Mucosa of rectum (tissue), 2 donors: ENCODE measurements around the gene LIMS1.
"Not testable (repeated sequence)": the region's sequence is repeated elsewhere in the genome, so short reads cannot be mapped to it uniquely, and the experiment has no call there.

Experiments
- H3K27ac ChIP-seq, 2 donors: one replicate each; pipeline ENCODE4 v1.7.0; 2013; ENCODE audit warnings: inconsistent platforms in 2 of 2, low read depth in 2 of 2, low read length in 2 of 2
- H3K27me3 ChIP-seq, 2 donors: one replicate each; pipeline ENCODE4 v1.7.0; 2013; ENCODE audit warnings: low read length in 2 of 2; ENCODE audit not compliant: control insufficient read depth in 2 of 2, insufficient read depth in 2 of 2
- H3K36me3 ChIP-seq, 2 donors: one replicate each; pipeline ENCODE4 v1.7.0; 2013; ENCODE audit warnings: low read length in 2 of 2; ENCODE audit not compliant: control insufficient read depth in 2 of 2, insufficient read depth in 2 of 2
- H3K4me1 ChIP-seq, 2 donors: one replicate each; pipeline ENCODE4 v1.7.0; 2013; ENCODE audit warnings: low read length in 2 of 2, mild to moderate bottlenecking in 1 of 2; ENCODE audit not compliant: control insufficient read depth in 2 of 2, insufficient read depth in 2 of 2
- H3K4me3 ChIP-seq, 2 donors: one replicate each; pipeline ENCODE4 v1.7.0; 2013; ENCODE audit warnings: low read length in 2 of 2
- H3K9ac ChIP-seq, 2 donors: one replicate each; pipeline ENCODE4 v1.7.0; 2013; ENCODE audit warnings: low read length in 2 of 2, low read depth in 1 of 2, mild to moderate bottlenecking in 1 of 2
- H3K9me3 ChIP-seq, 2 donors: one replicate each; pipeline ENCODE4 v1.7.0; 2013; ENCODE audit warnings: low read length in 2 of 2; ENCODE audit not compliant: control insufficient read depth in 2 of 2
- donor health status: healthy.
- donor health status: Normal muscosa, but diverticular disease.

LIMS1 gene

GRCh38 chr2:108670282-108670681 lies 136.0 kb downstream of the LIMS1 start:
- not testable (repeated sequence) for H3K27me3 ChIP-seq, H3K4me1 ChIP-seq, H3K4me3 ChIP-seq, H3K27ac ChIP-seq, H3K36me3 ChIP-seq, H3K9ac ChIP-seq, H3K9me3 ChIP-seq

GRCh38 chr2:108672200-108672805 lies 138.0 kb downstream of the LIMS1 start:
- not testable (repeated sequence) for H3K4me1 ChIP-seq

DNA sequence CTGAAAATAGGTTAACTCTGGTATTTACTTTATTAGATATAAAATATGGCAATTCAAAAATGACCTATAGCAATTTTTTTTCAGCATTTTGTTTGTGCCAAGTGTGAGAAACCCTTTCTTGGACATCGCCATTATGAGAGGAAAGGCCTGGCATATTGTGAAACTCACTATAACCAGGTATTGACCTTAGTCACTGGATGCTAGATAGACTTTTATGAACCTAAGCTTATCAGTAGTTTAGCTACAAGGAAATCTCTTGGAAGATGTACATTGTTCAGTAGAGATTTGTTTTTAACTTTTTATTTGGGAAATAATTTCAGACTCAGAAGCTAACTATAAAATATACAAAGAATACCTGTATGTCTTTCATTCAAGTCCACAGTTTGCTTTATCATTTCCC lies 142.3 kb downstream of the LIMS1 start:
- H3K4me3 ChIP-seq, H3K9ac ChIP-seq, H3K27ac ChIP-seq, H3K27me3 ChIP-seq, H3K36me3 ChIP-seq, H3K4me1 ChIP-seq, H3K9me3 ChIP-seq: not testable (repeated sequence)

More at GRCh38 chr2:108672200-108672805, 138.0 kb downstream of the LIMS1 start:
- not testable (repeated sequence) for H3K27ac ChIP-seq, H3K36me3 ChIP-seq, H3K9me3 ChIP-seq, H3K9ac ChIP-seq, H3K27me3 ChIP-seq, H3K4me3 ChIP-seq

GRCh38 chr2:108677239-108677744 lies 143.0 kb downstream of the LIMS1 start:
- not testable (repeated sequence) for H3K27me3 ChIP-seq

GRCh38 chr2:108678198-108678651 lies 144.0 kb downstream of the LIMS1 start:
- peak overlapping the region in 1 of 2 donors; percentile 39 for H3K27ac ChIP-seq
- H3K9me3 ChIP-seq, H3K36me3 ChIP-seq: not testable (repeated sequence)

More at GRCh38 chr2:108677239-108677744, 143.0 kb downstream of the LIMS1 start:
- H3K4me3 ChIP-seq, H3K9ac ChIP-seq, H3K36me3 ChIP-seq, H3K27ac ChIP-seq, H3K9me3 ChIP-seq, H3K4me1 ChIP-seq: not testable (repeated sequence)

DNA sequence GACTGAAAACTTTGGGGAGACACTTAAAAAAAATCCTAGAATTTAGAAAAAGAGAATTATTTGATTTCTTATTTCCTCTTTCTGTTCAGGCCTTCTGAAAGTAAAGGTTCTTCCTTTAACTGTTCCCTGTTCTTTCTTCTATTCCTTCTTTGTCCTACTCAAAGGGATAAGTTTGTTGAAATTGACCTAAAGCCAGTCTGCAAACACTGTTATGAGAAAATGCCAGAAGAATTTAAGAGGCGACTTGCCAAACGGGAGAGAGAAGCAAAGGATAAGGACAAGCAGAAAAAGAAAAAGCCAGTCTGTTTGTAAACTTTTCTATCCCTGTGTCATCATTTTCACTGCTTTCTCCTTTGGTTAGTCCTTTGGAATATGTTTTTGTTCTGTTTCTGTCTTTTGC lies 146.5 kb downstream of the LIMS1 start:
- H3K9ac ChIP-seq, H3K9me3 ChIP-seq, H3K4me1 ChIP-seq, H3K27me3 ChIP-seq, H3K4me3 ChIP-seq, H3K27ac ChIP-seq, H3K36me3 ChIP-seq: not testable (repeated sequence)

More at GRCh38 chr2:108678198-108678651, 144.0 kb downstream of the LIMS1 start:
- not testable (repeated sequence) for H3K4me3 ChIP-seq, H3K9ac ChIP-seq, H3K27me3 ChIP-seq, H3K4me1 ChIP-seq

- not testable (repeated sequence) for H3K4me3 ChIP-seq, H3K27me3 ChIP-seq, H3K9me3 ChIP-seq, H3K9ac ChIP-seq, H3K27ac ChIP-seq, H3K36me3 ChIP-seq, H3K4me1 ChIP-seq
These were observed 154.8 kb downstream of the LIMS1 start for GRCh38 chr2:108688818-108689756.

DNA sequence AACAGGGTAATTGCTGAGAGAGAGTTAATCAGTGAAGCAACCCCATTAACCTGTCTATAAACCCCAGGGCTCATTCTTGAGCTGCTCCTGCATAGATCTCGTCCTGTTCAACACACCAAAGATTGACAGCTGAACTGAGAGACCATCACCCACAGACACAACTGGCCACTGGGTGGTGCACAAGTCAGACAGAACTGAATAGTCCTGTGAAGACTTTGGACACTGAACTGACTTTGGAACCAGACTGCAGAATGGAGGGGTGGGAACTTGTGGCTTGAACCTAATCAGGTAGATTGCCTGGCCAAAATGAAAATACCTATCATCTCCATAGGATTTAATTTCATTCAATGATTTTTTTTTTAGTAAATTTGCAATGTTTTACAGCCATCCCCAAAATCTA lies 155.7 kb downstream of the LIMS1 start:
- not testable (repeated sequence) for H3K4me1 ChIP-seq, H3K27ac ChIP-seq, H3K9me3 ChIP-seq, H3K27me3 ChIP-seq, H3K9ac ChIP-seq, H3K4me3 ChIP-seq, H3K36me3 ChIP-seq

GRCh38 chr2:108691447-108691846 lies 157.2 kb downstream of the LIMS1 start:
- Histone ChIP-seq H3K27me3 (no peaks in the 10 kb centered on the region), H3K36me3 (no peaks in the 10 kb centered on the region), H3K4me3 (no peak overlapping the region), H3K4me1 (no peaks in the 10 kb centered on the region), H3K27ac (no peak overlapping the region), H3K9me3 (no peaks in the 10 kb centered on the region), H3K9ac (no peak overlapping the region)

GRCh38 chr2:108701208-108701607 lies 166.9 kb downstream of the LIMS1 start:
- Histone ChIP-seq H3K27ac (no peak overlapping the region), H3K4me1 (no peaks in the 10 kb centered on the region), H3K9ac (no peak overlapping the region), H3K27me3 (no peaks in the 10 kb centered on the region), H3K4me3 (no peak overlapping the region), H3K9me3 (no peaks in the 10 kb centered on the region), H3K36me3 (no peaks in the 10 kb centered on the region)
